GM19395 (cell line): Measurements from ENCODE around the gene SLA2.
"Not testable (repeated sequence)": the region's sequence is repeated elsewhere in the genome, so short reads cannot be mapped to it uniquely, and the experiment has no call there.

ENCODE experiments used
- ATAC-seq: cut with Tn5 transposase; IDR thresholded peaks from one replicate; pipeline ENCODE4 v1.9.1; 2021; ENCODE audit warnings: mild to moderate bottlenecking, moderate library complexity; ENCODE audit not compliant: unreplicated experiment

The SLA2 gene

GRCh38 chr20:36646678-36647077 lies 682 bp upstream of the SLA2 start:
- no peak for ATAC-seq

GRCh38 chr20:36645353-36645752 lies 643 bp downstream of the SLA2 start:
- no peak for ATAC-seq

GRCh38 chr20:36644706-36645095 lies 1.3 kb downstream of the SLA2 start:
- ATAC-seq = no peak

GRCh38 chr20:36644032-36644705 lies 1.8 kb downstream of the SLA2 start:
- no peak for ATAC-seq

GRCh38 chr20:36642136-36642535 lies 3.9 kb downstream of the SLA2 start:
- ATAC-seq = no peak

GRCh38 chr20:36641506-36641843 lies 4.5 kb downstream of the SLA2 start:
- no peak for ATAC-seq

- not testable (repeated sequence) for ATAC-seq
Measured at GRCh38 chr20:36638876-36639400, 7.1 kb downstream of the SLA2 start.

GRCh38 chr20:36634342-36634741 lies 11.7 kb downstream of the SLA2 start:
- no peak for ATAC-seq

- ATAC-seq = no peak
Measured at GRCh38 chr20:36633285-36633772, 12.7 kb downstream of the SLA2 start.

GRCh38 chr20:36632487-36633284 lies 13.3 kb downstream of the SLA2 start:
- ATAC-seq = no peak

- no peak for ATAC-seq
Measured at GRCh38 chr20:36632147-36632486, 13.9 kb downstream of the SLA2 start.

GRCh38 chr20:36631646-36632045 lies 14.3 kb downstream of the SLA2 start:
- ATAC-seq = no peak

- ATAC-seq = no peak
Measured at GRCh38 chr20:36629719-36630681, 16.0 kb downstream of the SLA2 start.

- ATAC-seq = no peak
Measured at GRCh38 chr20:36628076-36628475, 17.9 kb downstream of the SLA2 start.

- no peak for ATAC-seq
Measured at GRCh38 chr20:36624944-36625324, 21.1 kb downstream of the SLA2 start.

- no peak for ATAC-seq
Measured at GRCh38 chr20:36624068-36624943, 21.7 kb downstream of the SLA2 start.

GRCh38 chr20:36623444-36623843 lies 22.6 kb downstream of the SLA2 start:
- ATAC-seq = no peak

GRCh38 chr20:36620917-36621316 lies 25.1 kb downstream of the SLA2 start:
- no peak for ATAC-seq

- no peak for ATAC-seq
Measured at GRCh38 chr20:36614781-36615557, 31.0 kb downstream of the SLA2 start.
